DMS53 treated with DMSO at 0.1 percent for 48 hours (cell line): ENCODE results near the gene ARHGAP9.

Experiments
- DNase-seq: peaks from one replicate; lab custom pipeline; 2025; ENCODE audit not compliant: unreplicated experiment; lab: John Stamatoyannopoulos, UW

Gene ARHGAP9

DNA sequence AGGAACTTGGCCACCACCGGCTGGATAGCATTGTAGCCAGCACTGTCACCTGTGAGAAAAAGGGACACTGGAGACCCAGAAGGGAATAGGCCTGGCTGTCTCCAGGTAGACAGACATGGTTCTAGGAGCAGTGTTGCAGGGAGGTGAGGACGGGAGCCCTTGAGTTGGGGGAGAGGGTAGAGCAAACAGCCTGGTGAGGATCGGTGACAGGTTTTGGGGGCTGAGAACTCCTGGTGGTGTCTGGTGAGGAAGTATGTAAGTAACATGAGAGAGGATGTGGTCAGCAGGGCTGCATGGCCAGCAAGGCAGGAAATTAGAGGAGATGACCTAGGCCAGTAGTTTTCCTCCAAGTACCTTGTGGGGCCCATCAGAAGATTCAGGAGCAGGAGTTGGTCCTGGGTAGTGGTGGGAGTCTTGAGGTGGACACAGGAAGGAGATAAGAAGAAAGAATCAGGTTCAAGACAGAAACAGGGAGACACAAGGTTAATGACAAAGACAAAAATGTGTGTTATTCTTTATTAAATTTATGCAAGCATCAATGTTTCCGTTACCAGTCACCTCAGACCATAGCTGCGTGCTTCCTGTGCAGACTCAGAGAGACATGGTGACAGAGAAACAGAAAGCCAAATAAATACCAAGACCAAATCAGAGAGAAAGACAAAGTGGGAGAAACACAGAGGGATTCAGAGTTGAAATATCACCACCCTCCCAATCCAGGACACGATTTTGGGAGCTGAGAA lies at the start of gene ARHGAP9:
ARHGAP9 (minus strand) TSS at position 491 of the 740 bp plus-strand sequence; CDS start at position 31, 460 bp downstream.
- no peak for DNase-seq

DNA sequence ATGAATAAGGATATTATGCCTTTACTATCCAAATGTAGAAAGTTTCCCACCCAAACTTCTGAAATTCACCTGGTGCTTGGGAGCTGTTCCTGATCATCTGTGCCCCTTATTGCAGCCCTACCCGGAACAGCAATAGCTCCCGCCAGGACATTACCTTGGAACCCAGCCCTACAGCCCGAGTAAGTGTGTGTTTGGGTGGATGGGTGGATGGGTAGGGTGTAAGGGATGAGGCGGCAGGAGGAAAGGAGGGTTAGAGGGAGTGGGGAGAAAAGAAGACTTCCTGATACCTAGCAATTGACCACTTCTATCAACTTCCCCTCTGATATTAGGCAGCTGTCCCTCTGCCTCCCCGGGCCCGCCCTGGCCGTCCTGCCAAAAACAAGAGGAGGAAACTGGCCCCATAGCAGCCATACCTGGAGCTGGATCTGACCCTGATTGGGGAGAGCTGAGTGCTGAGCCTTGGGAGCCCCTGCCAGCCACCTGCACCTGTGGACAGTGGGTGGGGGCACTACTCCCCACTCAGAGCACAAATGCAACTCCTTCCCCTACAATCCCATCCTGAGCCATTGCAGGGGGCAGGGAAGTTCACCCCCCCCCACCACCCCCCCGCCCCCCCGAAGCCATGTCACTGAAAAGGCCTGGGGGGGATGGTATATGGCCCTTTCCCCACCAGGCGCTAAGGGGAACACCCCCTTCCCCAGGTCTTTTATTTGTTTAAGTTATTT lies 49.3 kb upstream of the ARHGAP9 start:
- DNase-seq, result no peak

DNA sequence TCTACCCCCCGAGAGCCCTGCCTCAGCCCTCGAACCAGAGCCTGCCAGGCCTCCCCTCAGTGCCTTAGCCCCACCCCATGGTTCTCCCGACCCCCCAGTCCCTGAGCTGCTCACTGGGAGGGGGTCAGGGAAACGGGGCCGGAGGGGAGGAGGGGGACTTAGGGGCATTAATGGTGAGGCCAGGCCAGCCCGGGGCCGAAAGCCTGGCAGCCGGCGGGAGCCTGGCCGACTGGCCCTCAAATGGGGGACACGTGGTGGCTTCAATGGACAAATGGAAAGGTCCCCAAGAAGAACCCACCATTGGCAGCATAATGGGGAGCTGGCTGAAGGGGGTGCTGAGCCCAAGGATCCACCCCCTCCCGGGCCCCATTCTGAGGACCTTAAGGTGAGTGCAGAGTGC lies 48.5 kb upstream of the ARHGAP9 start:
- no peak for DNase-seq

DNA sequence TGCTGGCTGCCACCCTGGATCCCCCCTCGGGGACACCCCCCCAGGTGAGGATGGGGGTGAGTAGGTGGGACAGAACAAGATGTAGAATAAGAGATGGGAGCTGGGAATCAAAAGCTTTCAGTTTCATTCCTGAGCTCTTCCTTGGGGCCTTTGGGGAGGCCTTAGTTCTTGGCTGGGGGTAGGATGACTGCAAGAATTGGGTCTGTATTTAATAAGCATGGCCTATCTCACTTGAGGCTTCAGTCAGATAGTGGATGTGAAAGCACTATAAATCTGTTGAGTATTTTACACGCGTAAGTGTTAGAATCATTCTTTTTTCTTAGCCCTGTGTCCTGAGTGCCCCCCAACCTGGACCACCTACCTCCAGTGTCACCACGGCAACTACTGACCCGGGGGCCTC lies 47.5 kb upstream of the ARHGAP9 start:
- no peak for DNase-seq

DNA sequence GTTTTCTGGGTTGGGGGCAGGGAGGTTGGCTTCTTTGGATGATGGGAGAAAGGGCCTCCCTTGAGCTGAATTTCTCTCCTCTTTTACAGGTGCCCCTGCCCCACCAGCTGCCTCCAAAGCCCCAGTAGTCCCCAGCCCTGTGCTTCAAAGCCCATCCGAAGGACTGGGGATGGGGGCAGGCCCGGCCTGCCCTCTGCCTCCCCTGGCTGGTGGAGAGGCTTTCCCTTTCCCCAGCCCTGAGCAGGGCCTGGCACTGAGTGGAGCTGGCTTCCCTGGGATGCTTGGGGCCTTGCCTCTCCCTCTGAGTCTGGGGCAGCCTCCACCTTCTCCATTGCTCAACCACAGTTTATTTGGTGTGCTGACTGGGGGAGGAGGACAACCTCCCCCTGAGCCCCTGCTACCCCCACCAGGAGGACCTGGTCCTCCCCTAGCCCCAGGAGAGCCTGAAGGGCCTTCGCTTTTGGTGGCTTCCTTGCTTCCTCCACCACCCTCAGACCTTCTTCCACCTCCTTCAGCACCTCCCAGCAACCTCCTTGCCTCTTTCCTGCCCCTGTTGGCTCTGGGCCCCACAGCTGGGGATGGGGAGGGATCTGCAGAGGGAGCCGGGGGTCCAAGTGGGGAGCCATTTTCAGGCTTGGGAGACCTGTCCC lies 46.9 kb upstream of the ARHGAP9 start:
- DNase-seq, result no peak

DNA sequence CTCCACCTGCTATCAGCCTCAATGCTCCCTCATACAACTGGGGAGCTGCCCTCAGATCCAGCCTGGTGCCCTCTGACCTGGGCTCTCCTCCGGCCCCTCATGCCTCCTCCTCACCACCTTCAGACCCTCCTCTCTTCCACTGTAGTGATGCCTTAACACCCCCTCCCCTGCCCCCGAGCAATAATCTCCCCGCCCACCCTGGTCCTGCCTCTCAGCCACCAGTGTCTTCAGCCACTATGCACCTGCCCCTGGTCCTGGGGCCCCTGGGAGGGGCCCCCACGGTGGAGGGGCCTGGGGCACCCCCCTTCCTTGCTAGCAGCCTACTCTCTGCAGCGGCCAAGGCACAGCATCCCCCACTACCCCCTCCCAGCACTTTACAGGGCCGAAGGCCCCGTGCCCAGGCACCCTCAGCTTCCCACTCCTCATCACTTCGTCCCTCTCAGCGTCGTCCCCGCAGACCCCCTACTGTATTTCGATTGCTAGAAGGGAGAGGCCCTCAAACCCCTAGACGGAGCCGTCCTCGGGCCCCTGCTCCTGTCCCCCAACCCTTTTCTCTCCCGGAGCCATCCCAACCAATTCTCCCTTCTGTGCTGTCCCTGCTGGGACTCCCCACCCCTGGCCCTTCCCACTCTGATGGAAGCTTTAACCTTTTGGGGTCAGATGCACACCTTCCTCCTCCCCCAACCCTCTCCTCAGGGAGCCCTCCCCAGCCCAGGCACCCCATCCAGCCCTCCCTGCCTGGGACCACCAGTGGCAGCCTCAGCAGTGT lies 46.1 kb upstream of the ARHGAP9 start:
- DNase-seq, result no peak

DNA sequence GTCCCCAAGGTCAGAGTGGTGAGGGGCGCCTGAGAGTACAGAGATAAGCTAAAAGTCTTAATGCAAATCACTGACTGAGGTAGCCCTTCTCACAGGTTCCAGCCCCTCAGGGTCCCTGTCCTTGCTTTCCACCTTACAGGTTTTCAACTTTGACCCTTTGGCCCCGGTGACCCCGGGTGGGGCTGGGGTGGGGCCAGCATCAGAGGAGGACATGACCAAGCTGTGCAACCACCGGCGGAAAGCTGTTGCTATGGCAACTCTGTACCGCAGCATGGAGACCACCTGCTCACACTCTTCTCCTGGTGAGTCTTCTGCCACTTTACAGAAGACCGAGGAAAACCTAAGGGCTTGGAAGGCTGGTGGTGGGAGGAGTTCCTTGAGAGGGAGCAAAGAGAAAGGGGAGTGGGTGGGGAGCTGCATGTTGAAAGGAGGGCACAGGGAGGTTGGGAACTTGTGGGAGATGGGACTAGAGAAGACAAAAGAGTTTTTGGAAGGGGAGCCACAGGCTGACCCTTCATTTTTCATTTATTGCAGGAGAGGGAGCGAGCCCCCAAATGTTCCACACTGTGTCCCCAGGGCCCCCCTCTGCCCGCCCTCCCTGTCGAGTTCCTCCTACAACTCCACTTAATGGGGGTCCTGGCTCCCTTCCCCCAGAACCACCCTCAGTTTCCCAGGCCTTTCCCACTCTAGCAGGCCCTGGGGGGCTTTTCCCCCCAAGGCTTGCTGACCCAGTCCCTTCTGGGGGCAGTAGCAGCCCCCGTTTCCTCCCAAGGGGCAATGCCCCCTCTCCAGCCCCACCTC lies 45.3 kb upstream of the ARHGAP9 start:
- no peak for DNase-seq

DNA sequence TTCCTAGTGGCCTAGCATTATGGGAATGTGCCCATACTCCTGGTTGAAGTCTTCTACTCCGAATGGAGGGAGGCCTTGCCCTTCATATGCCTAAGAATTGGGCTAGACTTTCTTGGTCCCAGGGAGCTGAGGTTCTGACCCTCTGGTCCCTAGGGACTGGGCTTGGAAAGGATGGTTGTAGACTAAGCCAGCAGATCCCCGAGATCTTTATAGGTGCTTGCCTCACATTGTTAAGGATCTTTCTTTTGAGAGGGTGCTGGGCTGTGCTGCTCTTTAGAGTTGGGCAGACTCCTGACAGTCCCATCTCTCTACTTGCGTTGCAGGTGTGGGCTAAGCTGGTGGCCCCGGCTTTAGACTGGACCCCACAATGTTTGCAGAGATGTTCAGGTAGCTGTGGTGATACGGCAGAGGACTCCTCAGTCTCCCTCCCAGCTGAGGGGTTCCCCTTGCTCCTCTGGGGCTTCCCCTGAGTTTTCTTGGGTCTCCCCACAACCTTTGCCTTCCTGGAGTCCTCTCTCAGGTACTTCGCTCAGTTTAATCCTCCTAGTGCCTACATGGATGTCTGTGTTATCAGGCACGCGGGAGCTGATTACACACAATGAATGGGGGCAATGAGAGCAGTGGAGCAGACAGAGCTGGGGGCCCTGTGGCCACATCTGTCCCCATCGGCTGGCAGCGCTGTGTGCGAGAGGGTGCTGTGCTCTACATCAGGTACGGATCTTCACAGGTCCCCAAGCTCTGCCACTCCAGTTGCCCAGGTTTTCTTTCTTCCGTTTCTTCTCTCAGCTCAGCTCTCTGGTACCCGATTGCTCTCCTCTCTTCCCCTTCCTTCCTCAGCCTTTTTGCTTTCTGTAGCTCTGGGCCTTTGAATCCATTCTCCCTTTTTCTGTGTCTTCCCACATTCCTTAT lies 44.3 kb upstream of the ARHGAP9 start:
- DNase-seq, result no peak

DNA sequence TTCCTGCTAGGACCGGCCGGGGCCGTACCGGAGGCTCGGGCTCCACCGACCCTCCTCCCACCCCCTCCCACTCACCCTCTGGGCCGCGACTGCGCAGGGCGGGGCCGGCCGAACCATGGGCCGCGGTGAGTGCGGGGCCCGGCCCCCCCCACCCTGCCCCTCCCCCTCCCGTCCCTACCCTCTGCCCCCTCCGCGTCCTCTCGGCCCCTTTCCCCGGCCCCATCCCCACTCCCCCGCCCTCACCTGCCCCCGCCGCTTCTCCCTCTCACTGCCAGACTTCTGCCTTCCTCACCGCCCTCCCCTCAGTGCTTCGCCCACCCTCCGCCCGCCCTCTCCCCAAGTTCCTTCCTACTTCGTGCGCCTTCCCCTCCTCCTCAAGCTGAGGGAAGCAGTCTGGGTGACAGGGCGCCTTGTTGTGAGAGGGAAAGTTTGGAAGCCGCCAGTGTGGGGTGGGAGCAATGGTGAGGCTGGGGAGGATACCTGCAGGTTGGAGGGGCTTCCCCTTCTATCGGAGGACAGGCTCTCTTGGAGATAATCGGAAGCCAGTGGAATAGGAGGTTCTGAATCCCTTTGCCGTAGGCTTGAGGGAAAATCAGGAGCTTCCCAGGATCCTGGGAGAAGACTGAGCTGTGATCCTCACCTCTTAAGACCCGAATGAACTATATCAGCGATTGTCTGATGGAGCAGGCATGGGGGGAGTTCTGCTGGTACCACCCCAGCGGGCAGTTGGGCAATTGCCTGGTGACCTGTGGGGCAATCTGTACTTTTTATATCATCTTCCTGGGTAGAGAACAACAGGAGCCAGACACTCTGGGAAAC lies 43.4 kb upstream of the ARHGAP9 start:
- DNase-seq, result no peak

DNA sequence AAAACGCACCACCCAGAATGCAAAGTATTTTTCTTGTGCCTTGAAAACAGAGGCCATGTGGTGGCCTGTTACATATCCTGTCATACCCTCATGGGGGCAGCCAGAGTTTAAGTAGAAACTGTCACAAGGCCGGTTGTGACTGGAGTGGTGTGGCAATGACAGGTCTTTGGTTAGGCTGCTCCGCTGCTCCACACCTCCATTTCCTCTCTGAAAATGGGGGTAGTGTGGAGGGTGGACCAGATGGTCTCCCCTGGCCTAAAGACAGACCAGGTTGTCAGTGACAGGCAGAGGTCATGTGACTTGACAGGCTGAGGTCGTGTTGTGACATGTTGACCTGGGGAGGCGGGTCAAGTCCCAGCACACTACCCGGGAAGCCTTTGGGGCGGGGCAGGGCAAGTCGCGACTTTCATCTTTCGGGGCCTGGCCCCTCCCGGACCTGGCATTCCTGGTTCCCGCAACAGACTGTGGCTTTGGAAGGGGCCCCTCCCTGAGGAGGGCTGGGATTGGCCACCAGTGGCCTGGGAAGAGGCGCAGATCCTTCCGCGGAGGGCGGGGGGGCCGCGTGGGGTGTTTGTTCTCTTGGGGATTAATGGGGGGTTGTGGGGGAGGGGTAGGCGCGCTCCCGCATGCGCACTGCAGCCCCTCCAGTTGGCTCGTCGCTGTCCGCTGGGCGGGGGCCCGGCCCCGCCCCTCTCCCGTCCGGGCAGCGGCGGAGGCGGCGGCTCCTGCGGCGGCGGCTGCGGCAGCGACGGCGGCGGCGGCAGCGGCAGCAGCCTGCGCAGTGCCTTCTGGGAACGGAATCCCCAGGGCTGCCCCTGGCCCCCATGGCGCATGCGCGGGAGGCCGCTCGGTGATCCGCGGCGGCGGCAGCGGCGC lies 42.6 kb upstream of the ARHGAP9 start, which contains the start of gene MBD6:
MBD6 (plus strand) TSS at position 814 of the 876 bp plus-strand sequence. CDS start 1,480 bp downstream, outside the sequence.
- peak; percentile 95 for DNase-seq

DNA sequence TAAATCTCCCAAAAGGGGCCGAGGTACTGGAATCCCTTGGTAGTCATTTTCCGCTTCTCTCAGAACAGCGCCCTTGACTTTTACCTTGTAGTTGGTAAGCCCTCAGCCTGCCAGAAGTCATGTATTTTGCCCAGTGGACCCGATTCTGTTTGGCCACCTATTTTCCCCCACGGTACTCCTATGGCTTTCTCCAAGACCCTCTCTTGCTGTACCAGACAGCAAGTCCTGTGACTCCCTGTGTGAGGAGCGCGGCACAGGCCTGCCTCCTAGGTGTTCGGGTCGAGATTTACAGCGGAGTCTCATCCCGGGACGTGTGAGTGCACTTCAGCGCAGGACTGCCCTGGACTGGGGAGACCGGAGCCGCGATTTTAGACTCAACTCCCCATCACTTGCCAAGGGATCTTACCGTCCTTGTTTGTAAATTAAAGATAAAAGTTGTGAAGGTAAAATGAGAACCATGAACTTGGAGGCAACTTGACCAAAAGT lies 41.9 kb upstream of the ARHGAP9 start:
- no peak for DNase-seq

DNA sequence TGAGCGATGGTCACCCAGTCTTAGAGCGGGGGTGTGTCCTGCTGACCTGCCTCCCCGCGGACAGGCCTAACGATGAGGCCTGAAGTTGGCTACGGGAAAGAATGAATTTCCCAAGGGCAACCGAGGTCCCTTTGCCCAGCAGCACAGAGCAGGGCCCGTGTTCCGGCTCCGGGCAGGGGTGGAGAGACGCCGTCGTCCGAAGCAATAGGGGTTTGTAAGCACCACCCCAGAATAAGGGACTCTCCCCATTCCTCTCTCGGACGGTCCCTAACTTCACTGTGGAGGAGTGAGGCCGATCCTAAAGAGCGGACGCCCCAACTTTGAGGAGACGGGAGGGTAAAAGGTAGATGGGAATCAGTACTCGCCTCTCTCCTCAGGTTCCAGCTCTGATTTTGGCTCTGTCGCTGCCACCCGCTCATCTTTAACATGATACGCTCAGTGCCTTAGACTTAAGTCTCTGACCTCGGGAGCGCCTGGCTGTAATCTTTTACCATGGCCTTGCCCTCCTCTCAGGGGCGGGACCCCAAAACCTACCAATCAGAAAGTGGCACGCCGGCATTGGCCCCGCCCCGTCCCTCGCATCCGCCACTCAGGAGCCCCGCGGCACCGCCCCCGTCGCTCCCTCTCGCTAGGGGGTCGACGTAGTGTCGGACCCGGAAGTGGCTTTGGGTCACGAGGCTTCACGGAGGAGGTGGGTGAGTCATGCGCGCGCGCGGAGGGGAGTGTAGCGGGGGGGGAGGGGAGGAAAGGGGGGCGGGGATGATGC lies 40.6 kb upstream of the ARHGAP9 start, which contains the start of gene DDIT3:
DDIT3 (minus strand) TSS at position 462 of the 766 bp plus-strand sequence. CDS start 3,108 bp downstream, outside the sequence.
- DNase-seq, result peak; percentile 97

DNA sequence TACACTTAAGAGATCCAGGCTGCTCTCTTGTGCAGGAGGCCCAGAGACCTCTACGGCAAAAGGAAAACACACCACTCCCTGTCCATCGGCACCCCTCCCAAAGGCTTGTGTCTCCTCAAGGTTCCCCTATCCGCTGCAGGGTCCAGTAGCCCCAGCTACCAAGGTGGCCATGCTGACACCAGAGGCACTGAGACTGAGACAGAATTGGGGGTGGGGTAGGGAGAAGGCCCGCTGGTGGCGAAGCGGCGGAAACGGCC lies 40.1 kb upstream of the ARHGAP9 start:
- peak; percentile 41 for DNase-seq

DNA sequence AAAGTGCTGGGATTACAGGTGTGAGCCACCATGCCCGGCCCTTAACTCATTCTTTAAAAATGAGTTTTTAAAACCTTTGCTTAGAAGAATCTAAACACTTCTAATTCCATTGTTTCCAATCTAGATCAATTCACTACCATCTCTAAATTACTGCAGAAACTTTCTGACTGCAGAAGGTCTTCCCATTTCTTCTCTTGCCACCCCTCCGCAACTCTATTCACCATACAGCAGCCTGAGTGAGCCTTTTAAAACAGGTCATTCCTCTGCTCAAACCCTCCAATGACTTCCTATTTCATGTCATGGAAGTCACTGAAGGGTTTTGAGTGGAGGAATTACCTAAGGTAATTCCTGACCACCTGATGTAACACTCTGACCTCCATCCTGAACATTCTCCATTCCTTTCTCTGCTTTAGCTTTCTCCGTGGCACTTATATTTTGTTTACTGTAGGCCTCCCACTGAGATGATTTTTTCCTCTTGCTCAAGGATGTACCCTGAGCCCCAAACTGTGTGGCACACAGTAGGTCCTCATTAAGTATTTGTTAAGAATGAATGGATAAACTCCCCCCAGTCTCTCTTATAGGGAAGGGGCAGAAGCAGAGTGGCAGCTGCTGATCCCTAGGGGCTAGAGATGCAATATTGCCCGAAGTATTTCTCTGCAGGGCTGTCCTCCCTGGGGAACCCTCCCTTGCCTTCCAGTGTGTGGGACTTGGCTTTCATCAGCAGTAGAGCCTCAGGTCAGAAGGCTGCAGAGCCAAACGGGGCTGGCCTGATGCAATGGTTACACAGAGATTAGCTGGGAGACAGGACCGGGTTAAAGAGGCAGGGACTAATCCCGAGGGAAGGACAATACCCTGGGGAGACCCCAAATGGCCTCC lies 39.5 kb upstream of the ARHGAP9 start:
- no peak for DNase-seq

DNA sequence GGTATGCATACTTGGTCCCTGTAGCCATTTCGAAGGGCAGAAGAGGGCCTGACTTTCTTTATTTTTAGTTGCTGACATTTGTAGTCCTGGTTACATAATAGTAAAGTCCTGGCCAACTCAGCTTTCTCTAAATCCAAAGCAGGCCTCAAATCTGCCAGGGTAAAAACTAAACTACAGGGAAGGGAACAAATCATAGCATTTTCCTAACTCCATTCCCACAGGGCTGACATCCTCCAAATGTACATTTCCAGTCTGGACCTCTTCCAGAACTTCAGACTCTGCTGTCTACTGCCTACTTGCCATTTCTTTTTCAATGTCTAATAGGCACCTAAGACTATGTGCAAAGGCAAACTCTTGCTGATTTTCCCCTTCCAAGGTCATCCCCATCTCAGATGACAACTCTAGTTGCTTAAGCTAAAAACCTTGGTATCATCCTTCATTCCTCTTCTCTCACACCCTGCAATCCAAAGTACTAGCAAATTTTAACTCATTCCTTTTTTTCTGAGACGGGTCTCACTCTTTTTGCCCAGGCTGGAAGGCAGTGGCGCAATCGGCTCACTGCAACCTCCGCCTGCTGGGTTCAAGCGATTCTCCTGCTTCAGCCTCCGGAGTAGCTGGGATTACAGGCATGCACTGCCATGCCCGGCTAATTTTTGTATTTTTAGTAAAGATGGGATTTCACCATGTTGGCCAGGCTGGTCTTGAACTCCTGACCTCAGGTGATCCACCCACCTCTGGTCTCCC lies 38.7 kb upstream of the ARHGAP9 start:
- DNase-seq, result no peak
